Sciatic nerve (tissue), 2 donors: ENCODE results near the gene CILP. TPM values are rescaled to one million over a fixed set of nuclear protein-coding genes. Genes with fewer than 3 reads are reported as not detected.
"Not testable (repeated sequence)": the region's sequence is repeated elsewhere in the genome, so short reads cannot be mapped to it uniquely, and the experiment has no call there.

Source experiments
- ATAC-seq: fragments of 200-7000 bp; cut with Tn5 transposase; one replicate; pipeline ENCODE4 v1.9.1; 2020; ENCODE audit warnings: mild to moderate bottlenecking, moderate library complexity
- DNase-seq: peaks from one replicate; pipeline ENCODE4 v3.0.0-alpha.2; 2020; ENCODE audit warnings: low spot score
- intact Hi-C: fragments of 100-400 bp; cut with DNase I; formaldehyde crosslinking; loops from one replicate; pipeline ENCODE4 v1.14.2; 2022
- total RNA-seq: library from RNA; stranded (reverse); fragmentation: NEBNext Ultra II Directional; extraction: Animal tissue kit (Norgen Biotek cat#: 25700); gene quantifications from one replicate; pipeline ENCODE4 v1.2.1, GENCODE V29; 2021
- donor health status: DM: no; HTN: no; CAD: no.
- donor health status: DM: no; HTN: no; CAD: no.

CILP gene
- 37.9 TPM for total RNA-seq

- peak; percentile 42 for ATAC-seq
- no peak for DNase-seq
- intact Hi-C loops, result no loop called here
Observed at GRCh38 chr15:65210770-65211481, at the start of gene CILP. Gene CILP, minus strand, starts transcription at chr15:65211473. Its CDS starts 1,718 bp downstream, at chr15:65209755.

GRCh38 chr15:65260968-65261367, 49.7 kb upstream of the CILP start:
- intact Hi-C loops, result loop anchor here (10.0 kb wide), 1 partner anchor 56 kb away; no protein-coding TSS in a partner anchor
- DNase-seq (no peak), ATAC-seq (no peak)

GRCh38 chr15:65259367-65259797, 48.1 kb upstream of the CILP start:
- no peak for DNase-seq
- ATAC-seq, result peak; percentile 77
- intact Hi-C loops, result no loop called here

GRCh38 chr15:65258375-65259262, 47.3 kb upstream of the CILP start:
- no peak for DNase-seq
- intact Hi-C loops, result no loop called here
- peak; percentile 80 for ATAC-seq

- DNase-seq (no peak), ATAC-seq (no peak)
- intact Hi-C loops, result no loop called here
Observed at GRCh38 chr15:65255486-65256140, 44.3 kb upstream of the CILP start.

GRCh38 chr15:65254758-65255157, 43.5 kb upstream of the CILP start:
- ATAC-seq (no peak), DNase-seq (no peak)
- intact Hi-C loops, result no loop called here

- DNase-seq, result no peak
- intact Hi-C loops, result no loop called here
- ATAC-seq, result peak; percentile 20
Observed at GRCh38 chr15:65254356-65254755, 43.1 kb upstream of the CILP start.

- no peak for ATAC-seq
- intact Hi-C loops, result no loop called here
- DNase-seq, result no peak
Observed at GRCh38 chr15:65249641-65250040, 38.4 kb upstream of the CILP start.

- ATAC-seq (no peak), DNase-seq (no peak)
- intact Hi-C loops, result no loop called here
Observed at GRCh38 chr15:65248511-65249255, 37.4 kb upstream of the CILP start.

GRCh38 chr15:65246939-65247338, 35.7 kb upstream of the CILP start:
- DNase-seq, result no peak
- intact Hi-C loops, result no loop called here
- no peak for ATAC-seq

- intact Hi-C loops, result no loop called here
- peak; percentile 25 for ATAC-seq
- DNase-seq, result no peak
Observed at GRCh38 chr15:65246026-65246714, 34.9 kb upstream of the CILP start.

GRCh38 chr15:65245096-65245856, 34.0 kb upstream of the CILP start:
- intact Hi-C loops, result no loop called here
- peak; percentile 61 for ATAC-seq
- no peak for DNase-seq

- ATAC-seq, result no peak
- no peak for DNase-seq
- intact Hi-C loops, result no loop called here
Observed at GRCh38 chr15:65244638-65245037, 33.4 kb upstream of the CILP start.

- DNase-seq, intact Hi-C loops, ATAC-seq: not testable (repeated sequence)
Observed at GRCh38 chr15:65236443-65236842, 25.2 kb upstream of the CILP start.

- no peak for DNase-seq
Observed at GRCh38 chr15:65233696-65234095, 22.4 kb upstream of the CILP start.

GRCh38 chr15:65232520-65232919, 21.2 kb upstream of the CILP start:
- intact Hi-C loops, result no loop called here
- DNase-seq, result no peak
- no peak for ATAC-seq

More at GRCh38 chr15:65233696-65234095, 22.4 kb upstream of the CILP start:
- intact Hi-C loops, result no loop called here
- ATAC-seq, result no peak

GRCh38 chr15:65231306-65231705, 20.0 kb upstream of the CILP start:
- ATAC-seq (peak; percentile 53), DNase-seq (no peak)
- intact Hi-C loops, result no loop called here

- ATAC-seq, DNase-seq, intact Hi-C loops: not testable (repeated sequence)
Observed at GRCh38 chr15:65226901-65227300, 15.6 kb upstream of the CILP start.
